ENCODE measurements around the gene MRPL3.

MRPL3 gene

DNA sequence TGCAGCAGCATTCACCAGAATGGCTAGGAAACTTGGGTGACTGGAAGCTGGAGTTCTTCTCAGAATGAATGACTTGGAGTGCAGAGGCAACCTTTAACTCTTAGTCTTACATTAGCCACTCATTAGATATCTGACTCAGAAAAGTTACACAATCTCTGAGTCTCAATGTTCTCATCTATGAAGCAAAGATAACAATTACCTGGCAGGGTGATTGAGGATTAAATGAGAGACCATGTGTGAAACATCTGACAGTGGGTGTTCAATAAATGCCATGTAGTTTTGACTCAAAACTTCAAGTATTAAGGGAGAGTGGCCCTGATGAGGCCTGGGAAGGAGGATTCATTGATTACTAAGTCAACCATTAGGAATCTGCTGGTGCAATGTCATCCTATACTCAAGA is 48.3 kb downstream of the MRPL3 start:
- H3K4me3 ChIP-seq (ENCODE audit: low read length): no peak overlapping the region
- DNase-seq (ENCODE audit: low read depth): no peak
- TF ChIP-seq, protein P1, sequence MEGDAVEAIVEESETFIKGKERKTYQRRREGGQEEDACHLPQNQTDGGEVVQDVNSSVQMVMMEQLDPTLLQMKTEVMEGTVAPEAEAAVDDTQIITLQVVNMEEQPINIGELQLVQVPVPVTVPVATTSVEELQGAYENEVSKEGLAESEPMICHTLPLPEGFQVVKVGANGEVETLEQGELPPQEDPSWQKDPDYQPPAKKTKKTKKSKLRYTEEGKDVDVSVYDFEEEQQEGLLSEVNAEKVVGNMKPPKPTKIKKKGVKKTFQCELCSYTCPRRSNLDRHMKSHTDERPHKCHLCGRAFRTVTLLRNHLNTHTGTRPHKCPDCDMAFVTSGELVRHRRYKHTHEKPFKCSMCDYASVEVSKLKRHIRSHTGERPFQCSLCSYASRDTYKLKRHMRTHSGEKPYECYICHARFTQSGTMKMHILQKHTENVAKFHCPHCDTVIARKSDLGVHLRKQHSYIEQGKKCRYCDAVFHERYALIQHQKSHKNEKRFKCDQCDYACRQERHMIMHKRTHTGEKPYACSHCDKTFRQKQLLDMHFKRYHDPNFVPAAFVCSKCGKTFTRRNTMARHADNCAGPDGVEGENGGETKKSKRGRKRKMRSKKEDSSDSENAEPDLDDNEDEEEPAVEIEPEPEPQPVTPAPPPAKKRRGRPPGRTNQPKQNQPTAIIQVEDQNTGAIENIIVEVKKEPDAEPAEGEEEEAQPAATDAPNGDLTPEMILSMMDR (conservative IDR thresholded peaks at IDR 0.05; ENCODE audit: low read depth, low read length): no peak

DNA sequence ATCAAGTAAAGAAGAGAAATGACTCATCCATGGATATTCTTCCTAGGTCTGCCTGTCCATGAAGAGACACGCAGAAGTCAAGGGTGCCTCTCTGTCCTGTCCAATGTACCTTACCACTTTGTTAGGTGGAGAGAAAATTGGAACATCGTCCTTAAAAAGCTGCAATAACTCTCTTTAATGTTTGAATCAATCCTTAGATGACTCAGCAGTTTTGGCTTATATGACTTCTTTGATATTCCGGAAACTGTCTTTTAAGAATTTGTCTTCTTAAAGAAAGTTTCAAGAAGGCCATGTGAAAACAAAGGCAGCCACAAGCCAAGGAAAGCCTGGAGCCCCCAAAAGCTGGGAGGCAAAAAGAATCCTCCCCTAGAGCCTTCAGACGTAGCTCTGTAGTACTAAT is 49.2 kb downstream of the MRPL3 start:
- TF ChIP-seq, protein P1 (conservative IDR thresholded peaks at IDR 0.05; ENCODE audit: low read depth, low read length): no peak
- DNase-seq (ENCODE audit: low read depth): no peak
- H3K4me3 ChIP-seq (ENCODE audit: low read length): no peak overlapping the region

DNA sequence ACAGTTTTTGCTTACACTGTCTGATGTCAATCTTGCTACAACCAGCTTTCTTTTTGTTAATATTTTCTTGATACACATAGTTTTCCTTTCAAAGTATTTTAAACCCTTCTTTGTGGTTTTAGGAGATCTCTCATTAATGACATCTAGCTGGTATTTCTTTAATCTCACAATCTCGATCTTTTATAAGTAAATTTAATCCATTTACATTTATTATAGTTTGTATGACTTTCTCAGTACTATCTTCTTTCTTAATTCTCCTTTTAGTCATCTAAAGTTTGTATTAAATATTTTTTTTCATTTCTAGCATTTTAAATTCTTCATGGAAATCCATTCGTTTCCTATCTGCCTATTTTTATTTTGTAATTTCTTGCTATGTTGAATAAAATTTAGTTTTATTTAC is 55.4 kb downstream of the MRPL3 start:
- H3K4me3 ChIP-seq (ENCODE audit: low read length): no peak overlapping the region
- DNase-seq (ENCODE audit: low read depth): no peak
- TF ChIP-seq, protein P1 (conservative IDR thresholded peaks at IDR 0.05; ENCODE audit: low read depth, low read length): no peak

DNA sequence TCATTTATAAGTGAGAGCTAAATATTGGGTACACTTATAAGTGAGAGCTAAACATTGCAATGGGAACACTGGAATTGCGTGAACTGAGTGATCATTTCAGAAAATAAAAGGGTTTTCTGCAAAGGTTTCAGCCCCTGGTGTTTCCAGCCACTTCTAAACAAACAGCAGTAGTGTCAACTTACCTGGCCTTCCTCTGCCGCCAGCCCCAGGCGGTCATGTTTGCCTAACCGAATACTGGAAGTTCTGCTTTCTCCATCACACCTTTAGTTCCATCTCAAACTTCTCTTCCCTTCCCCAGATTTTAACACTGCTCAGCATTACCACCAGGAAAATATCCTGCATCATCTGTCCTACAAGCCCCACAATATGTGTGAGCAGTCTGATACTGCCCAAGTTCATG is 58.6 kb downstream of the MRPL3 start:
- no peak overlapping the region for H3K4me3 ChIP-seq (ENCODE audit: low read length)
- DNase-seq (ENCODE audit: low read depth): no peak
- TF ChIP-seq, protein P1 (conservative IDR thresholded peaks at IDR 0.05; ENCODE audit: low read depth, low read length): no peak

DNA sequence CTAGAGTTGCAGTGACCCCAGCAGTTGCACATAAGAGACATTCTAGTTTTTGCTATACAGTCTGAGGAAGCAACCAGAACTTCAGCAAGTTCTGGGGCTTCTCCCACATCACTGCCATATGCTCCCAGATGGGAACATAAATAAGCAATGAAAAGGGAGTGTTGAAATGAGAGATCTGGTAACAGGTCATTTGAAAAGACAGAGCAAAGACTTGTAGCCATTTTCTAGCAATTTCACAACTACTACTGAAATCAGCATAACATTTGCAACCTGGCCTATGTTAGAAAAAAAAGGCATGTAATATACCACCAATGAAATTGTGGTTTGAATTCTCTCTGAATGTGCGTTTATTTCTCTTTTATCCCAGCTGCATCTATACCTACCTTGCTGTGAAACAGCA is 63.7 kb downstream of the MRPL3 start:
- DNase-seq (ENCODE audit: low read depth): no peak
- TF ChIP-seq, protein P1 (conservative IDR thresholded peaks at IDR 0.05; ENCODE audit: low read depth, low read length): no peak
- H3K4me3 ChIP-seq (ENCODE audit: low read length): no peak overlapping the region

DNA sequence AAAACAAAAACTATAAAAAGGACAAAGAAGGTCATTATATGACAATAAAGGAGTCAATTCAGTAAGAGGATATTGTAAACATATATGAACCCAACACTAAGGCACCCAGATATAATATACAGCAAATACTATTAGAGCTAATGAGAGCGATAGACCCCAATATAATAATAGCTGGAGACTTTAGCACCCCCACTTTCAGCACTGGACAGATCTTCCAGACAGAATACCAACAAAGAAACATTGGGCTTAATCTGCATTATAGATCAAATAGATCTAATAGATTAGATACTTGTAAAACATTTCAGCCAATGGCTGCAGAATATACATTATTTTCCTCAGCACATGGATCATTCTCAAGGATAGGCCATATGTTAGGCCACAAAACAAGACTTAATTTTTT is 67.8 kb downstream of the MRPL3 start:
- TF ChIP-seq, protein P1 (conservative IDR thresholded peaks at IDR 0.05; ENCODE audit: low read depth, low read length): no peak

DNA sequence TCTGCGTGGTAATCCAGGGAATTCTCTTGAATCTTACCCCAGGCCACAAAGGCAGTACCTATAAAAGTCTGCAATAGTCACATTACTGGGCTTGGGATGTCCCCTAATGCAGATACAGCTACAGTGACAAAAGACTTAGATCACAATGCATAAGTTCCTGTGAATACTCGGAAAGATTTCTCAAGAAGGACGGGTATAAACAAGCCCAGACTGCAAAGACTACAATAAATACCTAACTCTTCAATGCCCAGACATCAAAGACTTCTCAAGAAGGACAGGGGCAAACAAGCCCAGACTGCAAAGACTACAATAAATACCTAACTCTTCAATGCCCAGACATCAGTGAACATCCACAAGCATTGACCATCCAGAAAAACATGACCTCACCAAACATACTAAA is 70.3 kb downstream of the MRPL3 start:
- DNase-seq (ENCODE audit: low read depth): no peak
- no peak overlapping the region for H3K4me3 ChIP-seq (ENCODE audit: low read length)
- TF ChIP-seq, protein P1 (conservative IDR thresholded peaks at IDR 0.05; ENCODE audit: low read depth, low read length): no peak

More for the DNA sequence above, 67.8 kb downstream of the MRPL3 start:
- DNase-seq (ENCODE audit: low read depth): no peak
- no peak overlapping the region for H3K4me3 ChIP-seq (ENCODE audit: low read length)

All from retinal pigment epithelial cell (primary cell).